CD14-positive monocyte (primary cell): ENCODE measurements around the gene XCR1. TPM values are rescaled to one million over a fixed set of nuclear protein-coding genes. Genes with fewer than 3 reads are reported as not detected.

ENCODE experiments used
- DNase-seq, 3 donors: peaks; one replicate each; pipeline ENCODE4 v3.0.0-alpha.2; 2011 to 2022
- H2AFZ ChIP-seq: 2 replicates; pipeline ENCODE4 v1.6.0; 2012; ENCODE audit warnings: mild to moderate bottlenecking, low read depth, low read length, inconsistent platforms; ENCODE audit not compliant: insufficient read depth, poor library complexity, severe bottlenecking
- H3K27ac ChIP-seq, 2 donors: 1 replicate in 1 of 2; 2 replicates in 1 of 2; pipeline ENCODE4 v1.5.1; 2012 to 2013; ENCODE audit warnings: low read length in 2 of 2, control low read depth in 1 of 2, inconsistent platforms in 1 of 2, low read depth in 1 of 2, mild to moderate bottlenecking in 1 of 2
- H3K27me3 ChIP-seq, 2 donors: one replicate each; pipeline versions ENCODE4 v1.6.0 to v1.6.1; 2011 to 2013; ENCODE audit warnings: low read length in 2 of 2; ENCODE audit not compliant: control insufficient read depth in 2 of 2, insufficient read depth in 2 of 2
- H3K36me3 ChIP-seq, 2 donors: replicated peaks in 1 of 2; 1 replicate in 1 of 2; 2 replicates in 1 of 2; pipeline versions ENCODE4 v1.5.1 to v1.6.1; 2012 to 2013; ENCODE audit warnings: low read length in 2 of 2, control low read depth in 1 of 2, inconsistent platforms in 1 of 2, mild to moderate bottlenecking in 1 of 2; ENCODE audit not compliant: insufficient read depth in 2 of 2, control insufficient read depth in 1 of 2
- H3K4me1 ChIP-seq, 2 donors: 1 replicate in 1 of 2; 2 replicates in 1 of 2; pipeline versions ENCODE4 v1.5.1 to v1.6.1; 2012 to 2013; ENCODE audit warnings: low read length in 2 of 2, control low read depth in 1 of 2, inconsistent platforms in 1 of 2, mild to moderate bottlenecking in 1 of 2, moderate library complexity in 1 of 2; ENCODE audit not compliant: insufficient read depth in 2 of 2, control insufficient read depth in 1 of 2
- H3K4me2 ChIP-seq: replicated peaks from 2 replicates; pipeline ENCODE3; 2012; ENCODE audit warnings: low read length, moderate library complexity, mild to moderate bottlenecking; ENCODE audit not compliant: poor library complexity, severe bottlenecking; ENCODE audit errors: extremely low read depth
- H3K4me3 ChIP-seq, 3 experiments: fragments of 200-600 bp in 1 of 3; sonication (generic) in 1 of 3; replicated peaks in 1 of 3; 1 replicate in 2 of 3; 2 replicates in 1 of 3; pipeline ENCODE4 v1.5.1; 2011 to 2013; ENCODE audit warnings: low read length in 3 of 3, mild to moderate bottlenecking in 3 of 3, control low read depth in 2 of 3, low read depth in 2 of 3, inconsistent platforms in 1 of 3, moderate library complexity in 1 of 3
- H3K79me2 ChIP-seq: 2 replicates; pipeline ENCODE4 v1.6.0; 2012; ENCODE audit warnings: mild to moderate bottlenecking, control low read depth, inconsistent platforms, low read length, moderate library complexity; ENCODE audit not compliant: insufficient read depth
- H3K9ac ChIP-seq: 2 replicates; pipeline ENCODE4 v1.6.0; 2017; ENCODE audit warnings: low read length, mild to moderate bottlenecking; ENCODE audit not compliant: insufficient read depth, poor library complexity, severe bottlenecking
- H3K9me3 ChIP-seq, 2 donors: replicated peaks in 1 of 2; 1 replicate in 1 of 2; 2 replicates in 1 of 2; pipeline versions ENCODE4 v1.5.1 to v1.6.1; 2012 to 2013; ENCODE audit warnings: low read length in 2 of 2, control low read depth in 1 of 2; ENCODE audit not compliant: control insufficient read depth in 1 of 2, insufficient read depth in 1 of 2
- H4K20me1 ChIP-seq: 2 replicates; pipeline ENCODE4 v1.6.0; 2012; ENCODE audit warnings: mild to moderate bottlenecking, low read length, control low read depth, moderate library complexity; ENCODE audit not compliant: insufficient read depth
- H3K27ac Mint-ChIP-seq, 7 donors: one replicate each; pipeline ENCODE4 v1.8.0; 2020; ENCODE audit warnings: mild to moderate bottlenecking in 7 of 7, mixed read lengths in 7 of 7, moderate library complexity in 6 of 7, inconsistent platforms in 2 of 7
- H3K27me3 Mint-ChIP-seq, 3 donors: one replicate each; pipeline ENCODE4 v1.8.0; 2021 to 2022; ENCODE audit warnings: low read depth in 3 of 3, mild to moderate bottlenecking in 3 of 3, mixed read lengths in 3 of 3, moderate library complexity in 3 of 3, inconsistent platforms in 1 of 3
- H3K36me3 Mint-ChIP-seq, 2 donors: one replicate each; pipeline ENCODE4 v1.8.0; 2020; ENCODE audit warnings: mixed read lengths in 2 of 2, inconsistent platforms in 1 of 2, mild to moderate bottlenecking in 1 of 2
- H3K4me1 Mint-ChIP-seq: one replicate; pipeline ENCODE4 v1.8.0; 2020; ENCODE audit warnings: mild to moderate bottlenecking, mixed read lengths
- H3K4me3 Mint-ChIP-seq, 2 donors: one replicate each; pipeline ENCODE4 v1.8.0; 2020; ENCODE audit warnings: mild to moderate bottlenecking in 2 of 2, mixed read lengths in 2 of 2, moderate library complexity in 1 of 2
- H3K9me3 Mint-ChIP-seq, 7 donors: one replicate each; pipeline ENCODE4 v1.8.0; 2020 to 2022; ENCODE audit warnings: mixed read lengths in 7 of 7, mild to moderate bottlenecking in 6 of 7, moderate library complexity in 6 of 7, inconsistent platforms in 2 of 7
- CTCF ChIP-seq: fragments of 200-600 bp; IDR thresholded peaks from one replicate; pipeline ENCODE4 v1.8.0; 2022; ENCODE audit warnings: antibody characterized with exemption, mild to moderate bottlenecking
- WGBS: methylation state at CpG from one replicate; pipeline ENCODE4 v1.1.5; 2013; ENCODE audit warnings: missing lambda C conversion rate; ENCODE audit not compliant: insufficient coverage; 5-methylcytosine and 5-hydroxymethylcytosine counted together
- intact Hi-C, 2 donors: fragments of 100-400 bp; cut with micrococcal nuclease; formaldehyde crosslinking; loops; one replicate each; pipeline versions ENCODE4 v1.15.0 to v1.15.1; 2023
- polyA plus RNA-seq, 3 donors: library from polyadenylated mRNA; depleted of rRNA in 1 of 3; unstranded in 2 of 3; stranded (reverse) in 1 of 3; fragments of 300-500 nt in 2 of 3; fragments of >200 nt in 1 of 3; fragmentation: Illumina TruSeq in 2 of 3; gene quantifications; 1 replicate in 2 of 3; 2 replicates in 1 of 3; pipeline ENCODE4 v1.2.3, GENCODE V29; 2012 to 2021

XCR1 gene
- polyA plus RNA-seq, 3 donors, result 0.03 to 0.05 TPM; not detected in 1

- intact Hi-C loops, result loop anchor here in 1 of 2 donors (10.0 kb wide), 1 partner anchor 50 kb away; no protein-coding TSS in a partner anchor
- H3K27me3 ChIP-seq, result no peaks in the 10 kb centered on the region
- no peak overlapping the region for H3K4me2 ChIP-seq
- H4K20me1 ChIP-seq, result no peaks in the 10 kb centered on the region
- H3K4me1 ChIP-seq, result peaks cover 34 to 35% of the 10 kb centered on the region in 2 donors
- Mint-ChIP-seq H3K4me3 (no peak overlapping the region), H3K4me1 (peaks cover 42% of the 10 kb centered on the region), H3K36me3 (no peaks in the 10 kb centered on the region), H3K27me3 (peaks cover 3 to 7% (median 6%) of the 10 kb centered on the region in 3 donors), H3K27ac (no peak overlapping the region), H3K9me3 (no peaks in the 10 kb centered on the region)
- no peak overlapping the region for H3K27ac ChIP-seq
- H3K4me3 ChIP-seq, result no peak overlapping the region
- H2AFZ ChIP-seq, result no peak overlapping the region
- H3K9ac ChIP-seq, result no peak overlapping the region
- no peaks in the 10 kb centered on the region for H3K9me3 ChIP-seq
- TF ChIP-seq CTCF, result no peak
- no peaks in the 10 kb centered on the region for H3K79me2 ChIP-seq
- DNase-seq, result no peak
- no peaks in the 10 kb centered on the region for H3K36me3 ChIP-seq
- 64% methylated on average over 2 of the region's 6 CpGs for whole genome bisulfite sequencing
Observed at GRCh38 chr3:46065294-46065705, 38.0 kb upstream of the XCR1 start.

- peak overlapping the region in 6 of 7 donors; percentile 3 to 79 (median 32) for H3K27ac Mint-ChIP-seq
- no peak overlapping the region for H3K27ac ChIP-seq
- H4K20me1 ChIP-seq, result no peaks in the 10 kb centered on the region
- H3K4me1 ChIP-seq, result peaks cover 60% of the 10 kb centered on the region in 2 donors
- H3K36me3 ChIP-seq, result no peaks in the 10 kb centered on the region
- H3K27me3 ChIP-seq, result no peaks in the 10 kb centered on the region
- H3K36me3 Mint-ChIP-seq, result no peaks in the 10 kb centered on the region
- H3K9ac ChIP-seq, result no peak overlapping the region
- intact Hi-C loops, result loop anchor here in 1 of 2 donors (10.0 kb wide), 1 partner anchor 48 kb away; no protein-coding TSS in a partner anchor
- no peak for DNase-seq
- H3K9me3 Mint-ChIP-seq, result no peaks in the 10 kb centered on the region
- peaks cover 4 to 6% (median 5%) of the 10 kb centered on the region in 3 donors for H3K27me3 Mint-ChIP-seq
- H3K4me1 Mint-ChIP-seq, result peaks cover 67% of the 10 kb centered on the region
- no peaks in the 10 kb centered on the region for H3K9me3 ChIP-seq
- peak overlapping the region in 1 of 3 experiments; percentile 15 for H3K4me3 ChIP-seq
- peak overlapping the region; percentile 27 for H3K4me2 ChIP-seq
- H2AFZ ChIP-seq, result peak overlapping the region; percentile 30
- no peak for TF ChIP-seq CTCF
- no peaks in the 10 kb centered on the region for H3K79me2 ChIP-seq
- H3K4me3 Mint-ChIP-seq, result peak overlapping the region; percentile 12 to 66
- WGBS, result 50% methylated on average over 2 of the region's 2 CpGs
Observed at GRCh38 chr3:46062679-46063078, 35.4 kb upstream of the XCR1 start.
